ENCODE results near the gene CLCNKB. TPM values are rescaled to one million over a fixed set of nuclear protein-coding genes. Genes with fewer than 3 reads are reported as not detected.

The CLCNKB gene
- total RNA-seq, 1 donor: 0.36 TPM

DNA sequence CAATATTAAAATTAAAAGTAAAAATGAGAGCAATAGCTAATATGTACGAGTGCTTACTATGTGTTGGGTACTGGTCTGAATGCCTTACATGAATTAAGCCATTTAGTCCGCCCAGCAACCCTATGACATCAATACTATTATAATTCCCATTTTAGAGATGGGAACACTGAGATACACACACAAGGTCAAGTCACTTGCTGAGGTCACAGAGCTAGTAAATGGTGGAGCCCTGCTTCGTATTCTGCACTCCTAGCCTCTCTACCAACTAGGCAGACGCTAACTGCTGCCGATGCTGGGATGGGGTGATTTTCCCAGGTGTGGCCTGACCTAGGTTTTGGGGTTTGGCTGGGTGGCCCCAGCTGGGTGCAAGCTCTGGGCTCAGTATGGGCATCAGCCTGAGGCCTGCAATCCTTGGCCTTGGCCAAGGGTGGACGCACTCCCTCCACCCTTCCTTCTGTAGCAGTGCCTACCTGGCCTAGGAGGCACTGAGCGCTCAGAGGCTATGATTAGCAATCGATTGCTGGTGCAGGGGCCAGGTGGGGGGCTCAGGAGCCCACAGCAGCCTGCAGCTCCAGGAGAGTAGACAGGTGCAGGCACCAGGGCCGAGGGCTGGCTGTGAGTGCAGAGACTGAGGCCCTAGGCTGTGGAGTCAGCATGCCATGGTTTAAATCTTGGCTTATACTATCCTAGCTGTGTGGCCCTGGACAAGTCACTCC lies 27.2 kb downstream of the CLCNKB start:
- no peaks in the 10 kb centered on the region for H3K9me3 ChIP-seq (ENCODE audit: low read depth, low read length)
- H4K20me1 ChIP-seq (ENCODE audit: insufficient read depth, low read length): no peaks in the 10 kb centered on the region
- H3K27me3 ChIP-seq (ENCODE audit: insufficient read depth, low read length): no peaks in the 10 kb centered on the region
- no peak overlapping the region for H3K4me3 ChIP-seq (ENCODE audit: insufficient read depth, low read length)
- TF ChIP-seq, protein P1, sequence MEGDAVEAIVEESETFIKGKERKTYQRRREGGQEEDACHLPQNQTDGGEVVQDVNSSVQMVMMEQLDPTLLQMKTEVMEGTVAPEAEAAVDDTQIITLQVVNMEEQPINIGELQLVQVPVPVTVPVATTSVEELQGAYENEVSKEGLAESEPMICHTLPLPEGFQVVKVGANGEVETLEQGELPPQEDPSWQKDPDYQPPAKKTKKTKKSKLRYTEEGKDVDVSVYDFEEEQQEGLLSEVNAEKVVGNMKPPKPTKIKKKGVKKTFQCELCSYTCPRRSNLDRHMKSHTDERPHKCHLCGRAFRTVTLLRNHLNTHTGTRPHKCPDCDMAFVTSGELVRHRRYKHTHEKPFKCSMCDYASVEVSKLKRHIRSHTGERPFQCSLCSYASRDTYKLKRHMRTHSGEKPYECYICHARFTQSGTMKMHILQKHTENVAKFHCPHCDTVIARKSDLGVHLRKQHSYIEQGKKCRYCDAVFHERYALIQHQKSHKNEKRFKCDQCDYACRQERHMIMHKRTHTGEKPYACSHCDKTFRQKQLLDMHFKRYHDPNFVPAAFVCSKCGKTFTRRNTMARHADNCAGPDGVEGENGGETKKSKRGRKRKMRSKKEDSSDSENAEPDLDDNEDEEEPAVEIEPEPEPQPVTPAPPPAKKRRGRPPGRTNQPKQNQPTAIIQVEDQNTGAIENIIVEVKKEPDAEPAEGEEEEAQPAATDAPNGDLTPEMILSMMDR (IDR thresholded peaks at IDR 0.05; ENCODE audit: extremely low read depth, low read depth, low read length): no peak
- no peaks in the 10 kb centered on the region for H3K36me3 ChIP-seq (ENCODE audit: insufficient read depth, low read length)
- DNase-seq (ENCODE audit: insufficient read length, low spot score, missing footprints): peak; percentile 73
- peaks cover 15% of the 10 kb centered on the region for H3K4me1 ChIP-seq (ENCODE audit: insufficient read depth, low read length)
- no peaks in the 10 kb centered on the region for H3K79me2 ChIP-seq (ENCODE audit: insufficient read depth, low read length)
- H2AFZ ChIP-seq (ENCODE audit: low read length): no peak overlapping the region
- no peak overlapping the region for H3K4me2 ChIP-seq (ENCODE audit: insufficient read depth, low read length)
- no peak overlapping the region for H3K27ac ChIP-seq (ENCODE audit: low read depth, low read length)

DNA sequence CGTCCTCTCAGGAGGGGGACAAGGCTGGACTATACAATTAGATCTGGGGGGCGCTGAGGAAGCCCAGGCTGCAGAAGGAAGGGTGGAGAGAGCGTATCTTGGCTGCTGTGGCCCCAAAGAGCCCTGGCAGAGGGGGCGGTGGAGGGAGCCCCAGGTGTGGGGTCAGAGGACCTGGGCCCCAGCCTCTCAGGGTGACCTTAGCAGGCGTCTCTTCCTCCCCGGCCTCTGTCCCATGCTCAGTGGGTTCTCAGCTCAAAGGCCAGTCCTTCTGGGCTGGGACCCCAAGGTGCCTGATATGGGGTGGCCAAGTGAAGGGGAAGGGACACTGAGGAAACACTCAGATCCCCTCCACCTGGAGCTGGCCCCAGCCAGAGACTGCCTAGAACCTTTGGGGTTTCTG lies 28.0 kb downstream of the CLCNKB start:
- TF ChIP-seq, protein P1 (IDR thresholded peaks at IDR 0.05; ENCODE audit: extremely low read depth, low read depth, low read length): no peak
- Histone ChIP-seq H3K4me1 (ENCODE audit: insufficient read depth, low read length) (peaks cover 23% of the 10 kb centered on the region), H4K20me1 (ENCODE audit: insufficient read depth, low read length) (no peaks in the 10 kb centered on the region), H3K27me3 (ENCODE audit: insufficient read depth, low read length) (no peaks in the 10 kb centered on the region), H3K9me3 (ENCODE audit: low read depth, low read length) (no peaks in the 10 kb centered on the region), H3K27ac (ENCODE audit: low read depth, low read length) (no peak overlapping the region), H3K79me2 (ENCODE audit: insufficient read depth, low read length) (no peaks in the 10 kb centered on the region), H3K36me3 (ENCODE audit: insufficient read depth, low read length) (no peaks in the 10 kb centered on the region), H3K4me3 (ENCODE audit: insufficient read depth, low read length) (no peak overlapping the region), H3K4me2 (ENCODE audit: insufficient read depth, low read length) (no peak overlapping the region), H2AFZ (ENCODE audit: low read length) (no peak overlapping the region)
- DNase-seq (ENCODE audit: insufficient read length, low spot score, missing footprints): peak; percentile 71

- TF ChIP-seq, protein P1 (IDR thresholded peaks at IDR 0.05; ENCODE audit: extremely low read depth, low read depth, low read length): no peak
- Histone ChIP-seq H3K4me2 (ENCODE audit: insufficient read depth, low read length) (no peak overlapping the region), H2AFZ (ENCODE audit: low read length) (no peak overlapping the region)
These were observed 28.5 kb downstream of the CLCNKB start for GRCh38 chr1:16072095-16072494.

GRCh38 chr1:16072616-16073484 lies 29.3 kb downstream of the CLCNKB start:
- Histone ChIP-seq H3K36me3 (ENCODE audit: insufficient read depth, low read length) (no peaks in the 10 kb centered on the region), H3K4me2 (ENCODE audit: insufficient read depth, low read length) (peak overlapping the region; percentile 76), H3K4me3 (ENCODE audit: insufficient read depth, low read length) (peak overlapping the region; percentile 66), H3K27ac (ENCODE audit: low read depth, low read length) (no peak overlapping the region), H3K27me3 (ENCODE audit: insufficient read depth, low read length) (no peaks in the 10 kb centered on the region), H2AFZ (ENCODE audit: low read length) (peak overlapping the region; percentile 40), H3K9me3 (ENCODE audit: low read depth, low read length) (no peaks in the 10 kb centered on the region), H4K20me1 (ENCODE audit: insufficient read depth, low read length) (no peaks in the 10 kb centered on the region), H3K4me1 (ENCODE audit: insufficient read depth, low read length) (peaks cover 31% of the 10 kb centered on the region), H3K79me2 (ENCODE audit: insufficient read depth, low read length) (no peaks in the 10 kb centered on the region)
- TF ChIP-seq, protein P1 (IDR thresholded peaks at IDR 0.05; ENCODE audit: extremely low read depth, low read depth, low read length): no peak
- DNase-seq (ENCODE audit: insufficient read length, low spot score, missing footprints): peak; percentile 81

More at GRCh38 chr1:16072095-16072494, 28.5 kb downstream of the CLCNKB start:
- Histone ChIP-seq H3K4me1 (ENCODE audit: insufficient read depth, low read length) (peaks cover 28% of the 10 kb centered on the region), H3K9me3 (ENCODE audit: low read depth, low read length) (no peaks in the 10 kb centered on the region), H4K20me1 (ENCODE audit: insufficient read depth, low read length) (no peaks in the 10 kb centered on the region), H3K79me2 (ENCODE audit: insufficient read depth, low read length) (no peaks in the 10 kb centered on the region), H3K27ac (ENCODE audit: low read depth, low read length) (no peak overlapping the region), H3K36me3 (ENCODE audit: insufficient read depth, low read length) (no peaks in the 10 kb centered on the region), H3K4me3 (ENCODE audit: insufficient read depth, low read length) (no peak overlapping the region), H3K27me3 (ENCODE audit: insufficient read depth, low read length) (no peaks in the 10 kb centered on the region)
- peak; percentile 69 for DNase-seq (ENCODE audit: insufficient read length, low spot score, missing footprints)

Data from osteoblast (primary cell).